ENCODE results near the gene LIN52. TPM values are rescaled to one million over a fixed set of nuclear protein-coding genes. Genes with fewer than 3 reads are reported as not detected.

LIN52 gene
- total RNA-seq, 1 experiment from 2014 or later, result 11.3 TPM

- no peaks in the 10 kb centered on the region for H3K36me3 ChIP-seq (ENCODE audit: control insufficient read depth, insufficient read depth, low read length)
- H3K36me3 Mint-ChIP-seq (ENCODE audit: insufficient read depth, unreplicated experiment), result no peaks in the 10 kb centered on the region
- DNase-seq, result no peak
- H3K9me3 Mint-ChIP-seq (ENCODE audit: unreplicated experiment), result no peaks in the 10 kb centered on the region
- TF ChIP-seq, protein P1, sequence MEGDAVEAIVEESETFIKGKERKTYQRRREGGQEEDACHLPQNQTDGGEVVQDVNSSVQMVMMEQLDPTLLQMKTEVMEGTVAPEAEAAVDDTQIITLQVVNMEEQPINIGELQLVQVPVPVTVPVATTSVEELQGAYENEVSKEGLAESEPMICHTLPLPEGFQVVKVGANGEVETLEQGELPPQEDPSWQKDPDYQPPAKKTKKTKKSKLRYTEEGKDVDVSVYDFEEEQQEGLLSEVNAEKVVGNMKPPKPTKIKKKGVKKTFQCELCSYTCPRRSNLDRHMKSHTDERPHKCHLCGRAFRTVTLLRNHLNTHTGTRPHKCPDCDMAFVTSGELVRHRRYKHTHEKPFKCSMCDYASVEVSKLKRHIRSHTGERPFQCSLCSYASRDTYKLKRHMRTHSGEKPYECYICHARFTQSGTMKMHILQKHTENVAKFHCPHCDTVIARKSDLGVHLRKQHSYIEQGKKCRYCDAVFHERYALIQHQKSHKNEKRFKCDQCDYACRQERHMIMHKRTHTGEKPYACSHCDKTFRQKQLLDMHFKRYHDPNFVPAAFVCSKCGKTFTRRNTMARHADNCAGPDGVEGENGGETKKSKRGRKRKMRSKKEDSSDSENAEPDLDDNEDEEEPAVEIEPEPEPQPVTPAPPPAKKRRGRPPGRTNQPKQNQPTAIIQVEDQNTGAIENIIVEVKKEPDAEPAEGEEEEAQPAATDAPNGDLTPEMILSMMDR (IDR thresholded peaks at IDR 0.05; ENCODE audit: insufficient read depth in 1 of 2, low read depth in 1 of 2, low read length in 1 of 2, severe bottlenecking in 1 of 2, unreplicated experiment in 1 of 2), result no peak
- no peak overlapping the region for H3K27ac Mint-ChIP-seq (ENCODE audit: unreplicated experiment)
- ChIA-PET CTCF (no interaction called here), POLR2A (no interaction called here)
- no peaks in the 10 kb centered on the region for H3K27me3 Mint-ChIP-seq (ENCODE audit: insufficient read depth, unreplicated experiment)
- H3K27me3 ChIP-seq (replicated peaks; ENCODE audit: control insufficient read depth, insufficient read depth, low read length), result no peaks in the 10 kb centered on the region
- no peak overlapping the region for H3K4me3 Mint-ChIP-seq (ENCODE audit: unreplicated experiment)
- BruUV-seq (replicated peaks), result no TSS peak
- no peaks in the 10 kb centered on the region for H3K4me1 Mint-ChIP-seq (ENCODE audit: low read depth, unreplicated experiment)
- no peak overlapping the region for H3K4me3 ChIP-seq (ENCODE audit: low read depth, low read length)
- intact Hi-C loops (cut with micrococcal nuclease; ENCODE audit: unreplicated experiment), result no loop called here
- no peaks in the 10 kb centered on the region for H3K4me1 ChIP-seq
- no peaks in the 10 kb centered on the region for H3K9me3 ChIP-seq
Observed at GRCh38 chr14:74169906-74170305, 85.2 kb downstream of the LIN52 start.

DNA sequence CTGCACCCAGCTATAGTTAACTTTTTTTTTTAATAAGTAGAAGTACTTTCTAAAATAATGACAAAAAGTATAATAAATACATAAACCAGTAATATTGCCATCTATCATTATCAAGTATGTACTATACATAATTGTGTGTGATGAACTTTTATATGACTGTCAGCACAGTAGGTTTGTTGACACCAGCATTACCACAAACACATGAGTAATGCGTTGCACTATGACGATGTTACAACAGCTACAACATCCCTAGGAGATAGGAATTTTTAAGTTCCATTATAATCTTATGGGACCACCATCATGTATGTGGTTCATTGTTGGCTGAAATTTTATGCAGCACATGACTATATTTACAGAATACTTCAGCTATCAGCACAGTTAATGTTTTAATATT lies 91.6 kb downstream of the LIN52 start:
- TF ChIP-seq, protein P1 (IDR thresholded peaks at IDR 0.05; ENCODE audit: insufficient read depth in 1 of 2, low read depth in 1 of 2, low read length in 1 of 2, severe bottlenecking in 1 of 2, unreplicated experiment in 1 of 2), result no peak
- ChIA-PET CTCF (no interaction called here), POLR2A (no interaction called here)
- peaks cover 5% of the 10 kb centered on the region for H3K36me3 Mint-ChIP-seq (ENCODE audit: insufficient read depth, unreplicated experiment)
- BruUV-seq (replicated peaks), result no TSS peak
- no peaks in the 10 kb centered on the region for H3K9me3 Mint-ChIP-seq (ENCODE audit: unreplicated experiment)
- H3K27me3 Mint-ChIP-seq (ENCODE audit: insufficient read depth, unreplicated experiment), result no peaks in the 10 kb centered on the region
- DNase-seq, result no peak
- H3K4me3 ChIP-seq (ENCODE audit: low read depth, low read length), result no peak overlapping the region
- no peak overlapping the region for H3K4me3 Mint-ChIP-seq (ENCODE audit: unreplicated experiment)
- no peaks in the 10 kb centered on the region for H3K27me3 ChIP-seq (replicated peaks; ENCODE audit: control insufficient read depth, insufficient read depth, low read length)
- H3K4me1 ChIP-seq, result no peaks in the 10 kb centered on the region
- intact Hi-C loops (cut with micrococcal nuclease; ENCODE audit: unreplicated experiment), result no loop called here
- no peaks in the 10 kb centered on the region for H3K9me3 ChIP-seq
- H3K27ac Mint-ChIP-seq (ENCODE audit: unreplicated experiment), result no peak overlapping the region
- H3K4me1 Mint-ChIP-seq (ENCODE audit: low read depth, unreplicated experiment), result no peaks in the 10 kb centered on the region
- H3K36me3 ChIP-seq (ENCODE audit: control insufficient read depth, insufficient read depth, low read length), result no peaks in the 10 kb centered on the region

- no peaks in the 10 kb centered on the region for H3K4me1 Mint-ChIP-seq (ENCODE audit: low read depth, unreplicated experiment)
- H3K27me3 ChIP-seq (replicated peaks; ENCODE audit: control insufficient read depth, insufficient read depth, low read length), result no peaks in the 10 kb centered on the region
- TF ChIP-seq, protein P1 (IDR thresholded peaks at IDR 0.05; ENCODE audit: insufficient read depth in 1 of 2, low read depth in 1 of 2, low read length in 1 of 2, severe bottlenecking in 1 of 2, unreplicated experiment in 1 of 2), result no peak
- H3K4me3 ChIP-seq (ENCODE audit: low read depth, low read length), result no peak overlapping the region
- intact Hi-C loops (cut with micrococcal nuclease; ENCODE audit: unreplicated experiment), result no loop called here
- no peaks in the 10 kb centered on the region for H3K9me3 ChIP-seq
- no peaks in the 10 kb centered on the region for H3K36me3 ChIP-seq (ENCODE audit: control insufficient read depth, insufficient read depth, low read length)
- no TSS peak for BruUV-seq (replicated peaks)
- ChIA-PET POLR2A (no interaction called here), CTCF (no interaction called here)
- no peaks in the 10 kb centered on the region for H3K4me1 ChIP-seq
- no peak overlapping the region for H3K27ac Mint-ChIP-seq (ENCODE audit: unreplicated experiment)
- H3K9me3 Mint-ChIP-seq (ENCODE audit: unreplicated experiment), result no peaks in the 10 kb centered on the region
- H3K4me3 Mint-ChIP-seq (ENCODE audit: unreplicated experiment), result no peak overlapping the region
- H3K36me3 Mint-ChIP-seq (ENCODE audit: insufficient read depth, unreplicated experiment), result peaks cover 5% of the 10 kb centered on the region
- H3K27me3 Mint-ChIP-seq (ENCODE audit: insufficient read depth, unreplicated experiment), result no peaks in the 10 kb centered on the region
- no peak for DNase-seq
Observed at GRCh38 chr14:74179856-74180255, 95.1 kb downstream of the LIN52 start.
